Thymus (tissue), 11 donors: ENCODE measurements around the gene HSPA9. TPM values are rescaled to one million over a fixed set of nuclear protein-coding genes. Genes with fewer than 3 reads are reported as not detected.

Experiments used
- DNase-seq, 9 donors: peaks; one replicate each; pipeline ENCODE4 v3.0.0-alpha.2; 2013; ENCODE audit warnings: low spot score in 9 of 9, low read depth in 6 of 9, missing footprints in 1 of 9
- H3K27ac ChIP-seq, 2 donors: one replicate each; pipeline ENCODE4 v1.5.1; 2013; ENCODE audit warnings: control low read depth in 1 of 2, low read depth in 1 of 2, low read length in 1 of 2, mild to moderate bottlenecking in 1 of 2, moderate library complexity in 1 of 2
- H3K27me3 ChIP-seq, 2 donors: one replicate each; pipeline ENCODE4 v1.5.1; 2013; ENCODE audit warnings: low read length in 1 of 2; ENCODE audit not compliant: control insufficient read depth in 2 of 2, insufficient read depth in 1 of 2
- H3K36me3 ChIP-seq, 2 donors: one replicate each; pipeline ENCODE4 v1.5.1; 2013; ENCODE audit warnings: low read length in 1 of 2, mild to moderate bottlenecking in 1 of 2, moderate library complexity in 1 of 2; ENCODE audit not compliant: control insufficient read depth in 2 of 2, insufficient read depth in 2 of 2
- H3K4me1 ChIP-seq, 2 donors: one replicate each; pipeline ENCODE4 v1.5.1; 2013; ENCODE audit warnings: low read length in 2 of 2; ENCODE audit not compliant: control insufficient read depth in 2 of 2, insufficient read depth in 2 of 2
- H3K4me3 ChIP-seq, 2 donors: one replicate each; pipeline ENCODE4 v1.5.1; 2013; ENCODE audit warnings: low read length in 2 of 2, control low read depth in 1 of 2, mild to moderate bottlenecking in 1 of 2
- H3K9me3 ChIP-seq, 2 donors: one replicate each; pipeline ENCODE4 v1.5.1; 2013; ENCODE audit warnings: low read length in 1 of 2, mild to moderate bottlenecking in 1 of 2; ENCODE audit not compliant: control insufficient read depth in 2 of 2, insufficient read depth in 1 of 2
- WGBS: extraction: QIAGEN DNeasy Blood & Tissue Kit; methylation state at CpG from one replicate; pipeline ENCODE4 v1.1.7; 2013; 5-methylcytosine and 5-hydroxymethylcytosine counted together
- polyA plus RNA-seq: library from polyadenylated mRNA; stranded (reverse); fragments of 200-250 nt; gene quantifications from one replicate; pipeline ENCODE4 v1.2.3, GENCODE V29; 2013
- total RNA-seq: library from RNA; stranded (reverse); fragments of 120-200 nt; gene quantifications from one replicate; pipeline ENCODE4 v1.2.4, GENCODE V29; 2013
- donor health status: healthy.

The HSPA9 gene
- total and polyA plus RNA-seq, 2 donors = 94.0 to 169 TPM

DNA sequence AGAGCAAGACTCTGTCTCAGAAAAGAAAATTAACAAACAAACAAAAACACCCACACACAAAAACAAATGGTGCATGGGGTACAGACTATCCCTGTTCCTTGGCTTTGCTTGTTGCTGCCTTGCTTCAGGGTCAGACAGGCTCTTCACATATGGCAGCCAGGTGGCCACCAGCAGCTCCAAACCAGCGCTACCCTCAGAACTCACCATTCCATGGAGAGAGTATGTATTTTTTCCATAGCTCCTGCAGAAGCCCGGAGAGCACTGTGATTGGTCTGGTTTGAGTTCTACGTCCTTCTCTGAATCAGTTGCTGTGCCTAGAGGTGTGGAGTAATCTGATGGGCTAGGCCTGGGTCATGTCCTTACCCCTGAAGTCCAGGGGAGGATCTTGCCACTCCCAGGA is 25.2 kb upstream of the HSPA9 start:
- Histone ChIP-seq H3K27me3 (peaks cover 0 to 5% of the 10 kb centered on the region in 2 donors), H3K4me1 (peaks cover 0 to 20% of the 10 kb centered on the region in 2 donors), H3K27ac (no peak overlapping the region), H3K9me3 (no peaks in the 10 kb centered on the region), H3K4me3 (no peak overlapping the region), H3K36me3 (no peaks in the 10 kb centered on the region)
- 97% methylated on average over 3 of the region's 3 CpGs for WGBS
- no peak for DNase-seq

- DNase-seq = no peak
- 94% methylated on average over 9 of the region's 9 CpGs for WGBS
- Histone ChIP-seq H3K4me3 (no peak overlapping the region), H3K27ac (no peak overlapping the region), H3K9me3 (no peaks in the 10 kb centered on the region), H3K36me3 (no peaks in the 10 kb centered on the region), H3K4me1 (peaks cover 0 to 11% of the 10 kb centered on the region in 2 donors), H3K27me3 (peaks cover 0 to 5% of the 10 kb centered on the region in 2 donors)
Observed at GRCh38 chr5:138597661-138598400, 22.6 kb upstream of the HSPA9 start.

- Histone ChIP-seq H3K27me3 (peaks cover 0 to 4% of the 10 kb centered on the region in 2 donors), H3K4me1 (peaks cover 0 to 10% of the 10 kb centered on the region in 2 donors), H3K27ac (no peak overlapping the region), H3K36me3 (no peaks in the 10 kb centered on the region), H3K4me3 (no peak overlapping the region), H3K9me3 (no peaks in the 10 kb centered on the region)
- peak in 1 of 9 donors; percentile 12 for DNase-seq
- 90% methylated on average over 6 of the region's 6 CpGs for WGBS
Observed at GRCh38 chr5:138596105-138596881, 21.1 kb upstream of the HSPA9 start.

- DNase-seq = no peak
- Histone ChIP-seq H3K4me1 (peaks cover 0 to 8% of the 10 kb centered on the region in 2 donors), H3K27ac (no peak overlapping the region), H3K27me3 (peaks cover 0 to 3% of the 10 kb centered on the region in 2 donors), H3K36me3 (no peaks in the 10 kb centered on the region), H3K4me3 (no peak overlapping the region), H3K9me3 (no peaks in the 10 kb centered on the region)
- 84% methylated on average over 4 of the region's 4 CpGs for WGBS
Observed at GRCh38 chr5:138595180-138595795, 20.1 kb upstream of the HSPA9 start.

GRCh38 chr5:138594305-138595058 is 19.3 kb upstream of the HSPA9 start:
- Histone ChIP-seq H3K4me3 (no peak overlapping the region), H3K27ac (no peak overlapping the region), H3K27me3 (peaks cover 0 to 3% of the 10 kb centered on the region in 2 donors), H3K36me3 (no peaks in the 10 kb centered on the region), H3K4me1 (peaks cover 0 to 8% of the 10 kb centered on the region in 2 donors), H3K9me3 (no peaks in the 10 kb centered on the region)
- DNase-seq = no peak
- 99% methylated on average over 4 of the region's 4 CpGs for WGBS

DNA sequence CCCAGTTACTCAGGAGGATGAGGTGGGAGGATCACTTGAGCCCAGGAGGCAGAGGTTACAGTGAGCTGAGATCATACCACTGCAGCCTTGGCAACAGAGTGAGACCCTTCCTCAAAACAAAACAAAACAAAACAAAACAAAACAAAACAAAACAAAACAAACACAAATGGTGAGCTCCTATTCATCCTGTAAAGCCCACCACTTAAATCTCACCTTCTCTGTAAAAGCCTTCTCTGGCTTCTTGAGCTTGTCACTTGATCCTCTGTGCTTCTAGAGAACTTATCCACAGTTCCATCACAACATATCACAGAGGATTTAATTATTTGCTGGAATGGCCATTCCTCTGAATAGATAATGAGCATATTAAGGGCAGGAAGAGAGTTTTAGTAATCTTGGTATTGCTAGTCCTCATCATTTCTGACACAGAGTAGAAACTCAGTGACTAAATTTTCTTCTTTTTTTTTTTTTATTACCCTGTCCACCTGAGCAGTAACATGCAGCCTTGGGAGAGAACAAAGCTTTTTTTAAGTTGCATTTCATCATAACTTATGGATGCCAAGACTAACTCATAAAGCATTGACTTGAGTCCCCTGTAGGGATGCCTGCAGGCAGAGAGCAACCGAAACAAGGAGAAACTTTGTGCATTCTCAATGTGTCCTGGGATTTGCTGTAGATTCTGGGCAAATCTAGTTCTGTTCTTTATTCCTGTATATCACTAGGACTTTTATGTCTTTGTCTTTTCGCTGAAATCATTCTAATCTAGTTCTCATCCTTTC is 13.0 kb upstream of the HSPA9 start:
- no peaks in the 10 kb centered on the region for H3K9me3 ChIP-seq
- no peak for DNase-seq
- no peaks in the 10 kb centered on the region for H3K4me1 ChIP-seq
- 95% methylated on average over 2 of the region's 2 CpGs for WGBS
- H3K27ac ChIP-seq = no peak overlapping the region
- H3K36me3 ChIP-seq = no peaks in the 10 kb centered on the region
- H3K4me3 ChIP-seq = no peak overlapping the region
- H3K27me3 ChIP-seq = no peaks in the 10 kb centered on the region

- Histone ChIP-seq H3K9me3 (no peaks in the 10 kb centered on the region), H3K27me3 (no peaks in the 10 kb centered on the region), H3K4me1 (no peaks in the 10 kb centered on the region), H3K36me3 (no peaks in the 10 kb centered on the region), H3K27ac (no peak overlapping the region), H3K4me3 (no peak overlapping the region)
- DNase-seq = no peak
Observed at GRCh38 chr5:138585157-138585556, 10.0 kb upstream of the HSPA9 start.

DNA sequence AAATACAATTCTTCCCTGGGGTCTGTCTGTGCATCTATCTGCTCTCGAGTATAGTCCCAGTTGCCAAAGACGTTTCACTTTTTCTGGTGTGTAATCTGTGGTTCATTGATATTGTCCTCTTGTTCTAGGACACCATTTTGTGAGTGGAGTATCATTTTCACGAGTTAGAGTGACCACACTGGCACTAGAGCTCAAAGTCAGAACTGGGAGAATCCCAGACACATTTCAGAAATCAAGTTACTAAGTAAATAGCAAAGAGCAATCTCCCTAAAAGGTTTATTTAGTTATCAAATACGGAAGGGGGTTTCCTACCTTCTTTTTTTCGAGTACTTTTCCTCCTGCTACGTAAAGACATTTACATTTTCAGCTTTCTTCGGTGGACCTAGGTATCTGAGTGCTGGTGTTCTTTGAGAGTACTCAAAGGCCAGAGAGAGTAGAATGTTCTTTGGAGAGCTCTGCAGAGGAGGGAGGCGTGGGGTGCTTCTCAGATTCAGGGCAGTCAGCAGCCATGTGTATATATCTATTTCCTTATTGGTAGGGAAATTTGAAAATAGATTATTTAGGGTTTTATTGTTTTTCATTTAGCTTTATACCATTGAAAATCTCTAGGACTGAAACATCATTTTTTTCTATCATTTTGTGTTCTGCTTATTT is 8.9 kb upstream of the HSPA9 start:
- Histone ChIP-seq H3K9me3 (no peaks in the 10 kb centered on the region), H3K4me1 (no peaks in the 10 kb centered on the region), H3K4me3 (no peak overlapping the region), H3K27me3 (no peaks in the 10 kb centered on the region), H3K36me3 (no peaks in the 10 kb centered on the region), H3K27ac (no peak overlapping the region)
- WGBS = 93% methylated on average over 8 of the region's 8 CpGs
- no peak for DNase-seq
